BJ (cell line): Measurements from ENCODE around the gene FAM83D. TPM values are rescaled to one million over a fixed set of nuclear protein-coding genes. Genes with fewer than 3 reads are reported as not detected.

Source experiments
- CTCF ChIA-PET: fragments of 350-600 bp; formaldehyde crosslinking; extraction: SDS; loops from one replicate; lab custom pipeline; 2021; ENCODE audit warnings: antibody characterized with exemption, inconsistent platforms; lab: Yijun Ruan, JAX
- POLR2A ChIA-PET: fragments of 300-600 bp; sonication (Branson Sonifier 250); formaldehyde crosslinking; extraction: SDS; loops from one replicate; lab custom pipeline; 2021; ENCODE audit warnings: antibody characterized with exemption; lab: Charles Lee
- DNase-seq: peaks from one replicate; pipeline ENCODE4 v3.0.0-alpha.2; 2011; ENCODE audit warnings: low read depth
- H3K27me3 ChIP-seq: 2 replicates; pipeline ENCODE4 v1.6.0; 2011; ENCODE audit warnings: low read length; ENCODE audit not compliant: control insufficient read depth, insufficient read depth
- H3K36me3 ChIP-seq: 2 replicates; pipeline ENCODE4 v1.5.1; 2011; ENCODE audit warnings: low read length; ENCODE audit not compliant: control insufficient read depth, insufficient read depth
- H3K4me3 ChIP-seq: 2 replicates; pipeline ENCODE4 v1.5.1; 2011; ENCODE audit warnings: low read depth, mild to moderate bottlenecking, control low read depth, low read length
- CTCF ChIP-seq: IDR thresholded peaks from 2 replicates; pipeline ENCODE4 v1.5.1; 2011; ENCODE audit warnings: low read depth, mild to moderate bottlenecking, control low read depth, inconsistent platforms, low read length, moderate library complexity; ENCODE audit not compliant: insufficient read depth
- polyA plus RNA-seq: library from polyadenylated mRNA; depleted of rRNA; stranded (reverse); fragments of >200 nt; gene quantifications from 2 replicates; pipeline ENCODE4 v1.2.3, GENCODE V29; 2011

FAM83D gene
- polyA plus RNA-seq, 1 experiment = 40.1 TPM

GRCh38 chr20:38903335-38903734, 22.9 kb upstream of the FAM83D start:
- H3K36me3 ChIP-seq = no peaks in the 10 kb centered on the region
- H3K4me3 ChIP-seq = no peak overlapping the region
- peaks cover 6% of the 10 kb centered on the region for H3K27me3 ChIP-seq
- no peak for TF ChIP-seq CTCF
- no peak for DNase-seq
- POLR2A ChIA-PET = no interaction called here
- CTCF ChIA-PET = interaction anchor here (1.0 kb wide), 1 partner anchor 179 kb away, joined by 3 read pairs; no protein-coding TSS in a partner anchor

GRCh38 chr20:38905375-38905774, 20.8 kb upstream of the FAM83D start:
- H3K4me3 ChIP-seq = no peak overlapping the region
- POLR2A ChIA-PET = no interaction called here
- DNase-seq = no peak
- H3K27me3 ChIP-seq = peaks cover 7% of the 10 kb centered on the region
- CTCF ChIA-PET = no interaction called here
- TF ChIP-seq CTCF = no peak
- no peaks in the 10 kb centered on the region for H3K36me3 ChIP-seq

- ChIA-PET POLR2A (no interaction called here), CTCF (interaction anchor here (1.0 to 1.7 kb wide), 3 partner anchors 11 to 174 kb away, joined by 3 to 4 read pairs (median 3); partner anchors contain the start of gene FAM83D)
- DNase-seq = no peak
- no peak for TF ChIP-seq CTCF
- H3K4me3 ChIP-seq = no peak overlapping the region
- H3K36me3 ChIP-seq = no peaks in the 10 kb centered on the region
- H3K27me3 ChIP-seq = peaks cover 7% of the 10 kb centered on the region
Observed at GRCh38 chr20:38907918-38908677, 18.1 kb upstream of the FAM83D start.

- TF ChIP-seq CTCF = no peak
- H3K4me3 ChIP-seq = no peak overlapping the region
- H3K27me3 ChIP-seq = peaks cover 7% of the 10 kb centered on the region
- ChIA-PET CTCF (no interaction called here), POLR2A (no interaction called here)
- no peaks in the 10 kb centered on the region for H3K36me3 ChIP-seq
- DNase-seq = no peak
Observed at GRCh38 chr20:38915355-38915754, 10.9 kb upstream of the FAM83D start.

- Histone ChIP-seq H3K27me3 (peaks cover 12% of the 10 kb centered on the region), H3K36me3 (no peaks in the 10 kb centered on the region), H3K4me3 (no peak overlapping the region)
- no peak for DNase-seq
- ChIA-PET CTCF (interaction anchor here (1.1 kb wide), 1 partner anchor 23 kb away, joined by 3 read pairs; no protein-coding TSS in a partner anchor), POLR2A (interaction anchor here (0.6 kb wide), 1 partner anchor 8 kb away, joined by 6 read pairs; no protein-coding TSS in a partner anchor)
- TF ChIP-seq CTCF = no peak
Observed at GRCh38 chr20:38917657-38918056, 8.6 kb upstream of the FAM83D start.
